LHCN-M2 (cell line): ENCODE data around the gene NUDT8. TPM values are rescaled to one million over a fixed set of nuclear protein-coding genes. Genes with fewer than 3 reads are reported as not detected.
"Not testable (repeated sequence)": the region's sequence is repeated elsewhere in the genome, so short reads cannot be mapped to it uniquely, and the experiment has no call there.

Experiments
- DNase-seq: peaks from one replicate; pipeline ENCODE4 v3.0.0-alpha.2; 2012; ENCODE audit warnings: low read depth
- total RNA-seq: library from RNA; depleted of rRNA; stranded (reverse); fragments of >200 nt; gene quantifications from 2 replicates; pipeline ENCODE4 v1.2.3, GENCODE V29; 2014

NUDT8 gene
- total RNA-seq, 1 experiment from 2014 or later: 7.5 TPM

DNA sequence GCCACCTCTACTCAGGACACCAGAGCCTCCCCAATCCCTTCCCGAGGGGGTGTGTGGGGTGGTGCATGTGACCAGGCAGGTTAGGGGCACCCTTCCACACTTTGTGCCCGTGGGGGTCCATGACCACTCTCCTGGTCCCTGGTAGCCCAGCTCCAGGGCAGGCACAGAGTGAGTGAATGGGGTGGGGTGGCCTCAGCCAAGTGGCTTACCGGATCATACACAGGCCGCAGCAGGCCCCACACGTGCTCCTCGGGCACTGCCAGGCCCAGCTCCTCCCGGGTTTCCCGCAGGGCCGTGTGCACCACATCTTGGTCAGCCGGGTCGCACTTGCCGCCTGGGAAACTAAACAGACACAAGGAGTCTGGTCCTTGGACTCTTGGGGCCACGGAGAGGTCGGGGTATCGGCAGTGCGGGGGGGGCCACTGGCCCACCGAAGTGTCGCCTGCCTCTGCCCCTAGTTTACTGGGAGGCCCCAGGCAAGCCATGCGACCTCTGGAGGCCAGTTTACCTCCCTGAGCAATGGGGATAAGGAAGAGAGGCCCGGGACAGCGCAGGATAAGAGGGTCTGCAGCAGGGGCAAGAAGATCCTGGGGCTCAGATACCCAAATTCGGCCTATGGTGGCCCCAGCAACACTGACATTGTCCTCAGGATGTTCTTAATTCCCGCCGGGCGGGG, 889 bp downstream of the NUDT8 start:
- no peak for DNase-seq

DNA sequence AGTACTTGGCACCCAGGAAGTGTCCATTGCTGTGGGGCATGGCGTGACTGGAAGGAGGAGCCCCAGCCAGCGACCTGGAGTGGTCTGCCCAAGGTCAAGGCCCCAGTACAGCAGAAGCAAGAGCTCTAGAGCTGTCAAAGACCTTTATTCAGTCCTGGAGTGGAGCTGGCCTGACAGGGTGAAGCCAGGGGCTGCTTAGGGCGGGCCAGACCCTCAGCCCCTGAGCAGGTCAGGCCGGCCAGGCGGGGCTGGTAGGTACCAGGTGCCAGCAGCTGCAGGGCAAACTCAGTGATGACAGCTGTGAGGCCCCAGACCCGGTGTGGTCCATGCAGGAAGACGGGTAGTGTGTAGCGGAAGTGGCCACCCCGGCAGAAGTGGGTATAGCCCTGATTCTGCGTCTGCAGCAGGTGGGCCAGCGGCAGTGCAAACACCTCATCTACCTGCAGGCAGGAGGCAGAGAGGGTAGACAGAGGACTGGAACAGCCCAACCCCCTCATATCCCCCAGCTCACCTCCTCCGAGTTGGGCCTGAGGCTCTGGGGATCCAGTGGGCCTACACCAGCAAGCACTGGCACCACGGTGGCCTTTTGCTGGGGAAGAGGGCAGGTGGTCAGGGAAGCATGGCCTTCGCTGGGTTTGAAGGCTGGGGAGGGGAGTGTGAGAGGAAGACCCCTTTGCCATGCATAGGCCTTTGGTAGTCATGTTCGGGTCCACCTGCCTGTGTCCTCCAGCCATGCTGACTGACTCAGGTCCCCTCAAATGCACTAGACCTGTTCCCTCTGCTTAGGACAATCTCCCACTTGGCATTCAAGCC, 1.7 kb downstream of the NUDT8 start:
- no peak for DNase-seq

DNA sequence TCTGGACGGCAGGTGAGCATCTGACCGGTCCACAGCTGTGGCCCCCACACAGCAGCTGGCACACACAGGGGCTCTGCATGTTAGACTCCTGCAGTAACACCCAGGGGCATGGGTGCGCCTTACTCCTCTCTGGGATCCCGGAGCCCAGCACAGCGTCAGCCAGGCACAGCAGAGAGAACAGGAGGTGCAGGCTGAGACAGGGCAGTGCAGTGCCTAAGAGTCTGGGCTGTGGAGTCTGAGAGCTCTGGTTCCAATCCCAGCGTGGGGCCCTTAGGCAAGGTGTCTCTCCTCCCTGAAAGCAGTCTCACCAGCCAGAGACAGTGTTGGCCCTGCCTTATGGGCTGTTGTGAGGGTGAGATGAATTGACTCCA, 2.3 kb downstream of the NUDT8 start:
- no peak for DNase-seq

DNA sequence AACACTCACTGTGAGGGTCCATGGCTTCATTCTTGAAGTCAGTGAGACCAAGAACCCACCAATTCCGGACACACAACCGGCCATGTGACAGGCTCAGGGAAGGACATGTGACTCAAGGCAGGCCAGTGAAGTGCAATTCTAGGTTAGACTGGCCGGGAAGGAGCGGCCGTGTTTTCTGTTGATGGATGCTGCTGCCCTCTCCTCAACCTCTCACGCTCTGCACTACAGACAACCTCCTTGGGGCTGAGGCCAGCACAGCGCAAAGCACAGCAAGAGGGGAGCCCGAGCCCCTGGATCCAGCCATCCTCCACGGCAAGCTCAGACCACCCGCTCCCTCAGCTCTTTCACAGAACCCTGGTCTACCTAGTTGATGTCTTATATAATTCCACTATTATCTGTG, 2.8 kb downstream of the NUDT8 start:
- DNase-seq: no peak

DNA sequence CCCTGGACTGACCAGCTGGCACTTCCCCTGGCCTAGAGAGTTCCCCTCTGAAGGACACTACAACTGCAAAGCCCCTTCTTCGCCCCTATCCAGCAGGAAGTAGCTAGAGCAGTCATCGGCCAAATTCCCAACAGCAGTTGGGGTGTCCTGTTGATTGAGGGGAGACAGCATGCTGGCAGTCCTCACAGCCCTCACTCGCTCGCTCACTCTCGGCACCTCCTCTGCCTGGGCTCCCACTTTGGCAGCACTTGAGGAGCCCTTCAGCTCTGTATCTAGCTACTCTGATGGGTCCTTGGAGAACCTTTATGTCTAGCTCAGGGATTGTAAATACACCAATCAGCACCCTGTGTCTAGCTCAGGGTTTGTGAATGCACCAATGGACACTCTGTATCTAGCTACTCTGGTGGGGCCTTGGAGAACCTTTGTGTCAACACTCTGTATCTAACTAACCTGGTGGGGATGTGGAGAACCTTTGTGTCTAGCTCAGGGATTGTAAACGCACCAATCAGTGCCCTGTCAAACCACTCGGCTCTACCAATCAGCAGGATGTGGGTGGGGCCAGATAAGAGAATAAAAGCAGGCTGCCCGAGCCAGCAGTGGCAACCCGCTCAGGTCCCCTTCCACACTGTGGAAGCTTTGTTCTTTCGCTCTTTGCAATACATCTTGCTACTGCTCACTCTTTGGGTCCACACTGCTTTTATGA, 3.5 kb downstream of the NUDT8 start:
- not testable (repeated sequence) for DNase-seq

DNA sequence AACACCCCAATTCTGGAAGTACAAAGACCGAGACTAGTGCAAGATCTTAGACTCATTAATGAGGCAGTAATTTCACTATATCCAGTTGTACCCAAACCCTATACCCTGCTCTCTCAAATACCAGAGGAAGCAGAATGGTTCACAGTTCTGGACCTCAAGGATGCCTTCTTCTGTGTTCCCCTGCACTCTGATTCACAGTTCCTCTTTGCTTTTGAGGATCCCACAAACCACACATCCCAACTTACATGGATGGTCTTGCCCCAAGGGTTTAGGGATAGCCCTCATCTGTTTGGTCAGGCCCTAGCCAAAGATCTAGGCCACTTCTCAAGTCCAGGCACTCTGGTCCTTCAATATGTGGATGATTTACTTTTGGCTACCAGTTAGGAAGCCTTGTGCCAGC, 5.9 kb downstream of the NUDT8 start:
- DNase-seq: not testable (repeated sequence)

DNA sequence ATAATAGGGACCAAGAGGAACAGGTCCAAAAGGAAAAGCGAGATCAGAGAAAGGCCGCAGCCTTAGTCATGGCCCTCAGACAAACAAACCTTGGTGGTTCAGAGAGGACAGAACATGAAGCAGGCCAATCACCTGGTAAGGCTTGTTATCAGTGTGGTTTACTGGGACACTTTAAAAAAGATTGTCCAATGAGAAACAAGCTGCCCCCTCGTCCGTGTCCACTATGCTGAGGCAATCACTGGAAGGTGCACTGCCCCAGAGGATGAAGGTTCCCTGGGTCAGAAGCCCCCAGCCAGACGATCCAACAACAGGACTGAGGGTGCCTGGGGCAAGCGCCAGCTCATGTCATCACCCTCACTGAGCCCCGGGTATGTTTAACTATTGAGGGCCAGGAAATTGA, 6.8 kb downstream of the NUDT8 start:
- not testable (repeated sequence) for DNase-seq

DNA sequence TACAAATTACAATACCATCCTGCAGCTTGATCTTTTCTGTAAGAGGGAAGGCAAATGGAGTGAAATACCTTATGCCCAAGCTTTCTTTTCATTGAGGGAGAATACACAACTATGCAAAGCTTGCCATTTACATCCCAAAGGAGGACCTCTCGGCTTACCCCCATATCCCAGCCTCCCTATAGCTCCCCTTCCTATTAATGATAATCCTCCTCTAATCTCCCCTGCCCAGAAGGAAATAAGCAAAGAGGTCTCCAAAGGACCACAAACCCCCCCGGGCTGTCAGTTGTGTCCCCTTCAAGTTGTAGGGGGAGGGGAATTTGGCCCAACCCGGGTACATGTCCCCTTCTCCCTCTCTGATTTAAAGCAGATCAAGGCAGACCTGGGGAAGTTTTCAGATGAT, 7.8 kb downstream of the NUDT8 start:
- not testable (repeated sequence) for DNase-seq

DNA sequence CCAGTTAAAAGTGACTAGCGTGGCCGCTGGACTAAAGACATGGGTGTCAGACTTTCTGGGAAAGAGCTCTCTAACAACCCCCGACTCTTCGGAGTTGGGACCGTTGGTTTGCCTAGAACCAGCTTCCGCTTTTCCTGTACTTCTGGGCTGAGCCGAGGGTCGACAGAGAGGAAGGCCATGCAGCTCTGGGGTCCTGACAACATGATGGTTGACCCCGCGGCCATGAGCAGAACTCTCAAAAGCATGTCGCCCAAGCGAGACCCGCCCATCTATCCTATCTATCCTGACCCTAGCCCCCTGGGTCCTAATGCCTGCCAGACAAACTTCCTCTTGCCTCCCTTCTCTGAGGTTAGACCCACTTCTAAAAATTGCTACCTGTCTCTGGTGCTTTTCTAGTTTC, 9.1 kb downstream of the NUDT8 start:
- DNase-seq: not testable (repeated sequence)

DNA sequence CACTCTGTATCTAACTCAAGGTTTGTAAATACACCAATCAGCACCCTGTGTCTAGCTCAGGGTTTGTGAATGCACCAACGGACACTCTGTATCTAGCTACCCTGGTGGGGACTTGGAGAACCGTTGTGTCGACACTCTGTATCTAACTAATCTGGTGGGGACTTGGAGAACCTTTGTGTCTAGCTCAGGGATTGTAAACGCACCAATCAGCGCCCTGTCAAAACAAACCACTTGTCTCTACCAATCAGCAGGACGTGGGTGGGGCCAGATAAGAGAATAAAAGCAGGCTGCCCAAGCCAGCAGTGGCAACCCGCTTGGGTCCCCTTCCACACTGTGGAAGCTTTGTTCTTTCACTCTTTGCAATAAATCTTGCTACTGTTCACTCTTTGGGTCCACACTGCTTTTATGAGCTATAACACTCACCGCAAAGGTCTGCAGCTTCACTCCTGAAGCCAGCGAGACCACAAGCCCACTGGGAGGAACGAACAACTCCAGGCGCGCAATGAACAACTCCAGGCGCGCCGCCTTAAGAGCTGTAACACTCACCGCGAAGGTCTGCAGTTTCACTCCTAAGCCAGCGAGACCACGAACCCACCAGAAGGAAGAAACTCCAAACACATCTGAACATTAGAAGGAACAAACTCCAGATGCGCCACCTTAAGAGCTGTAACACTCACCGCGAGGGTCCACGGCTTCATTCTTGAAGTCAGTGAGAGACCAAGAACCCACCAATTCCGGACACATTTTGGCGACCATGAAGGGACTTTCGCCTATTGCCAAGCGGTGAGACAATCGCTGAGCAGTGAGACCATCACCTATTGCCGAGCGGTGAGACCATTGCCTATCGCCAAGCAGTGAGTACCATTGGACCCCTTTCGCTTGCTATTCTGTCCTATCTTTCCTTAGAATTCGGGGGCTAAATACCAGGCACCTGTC, 9.8 kb downstream of the NUDT8 start:
- not testable (repeated sequence) for DNase-seq

DNA sequence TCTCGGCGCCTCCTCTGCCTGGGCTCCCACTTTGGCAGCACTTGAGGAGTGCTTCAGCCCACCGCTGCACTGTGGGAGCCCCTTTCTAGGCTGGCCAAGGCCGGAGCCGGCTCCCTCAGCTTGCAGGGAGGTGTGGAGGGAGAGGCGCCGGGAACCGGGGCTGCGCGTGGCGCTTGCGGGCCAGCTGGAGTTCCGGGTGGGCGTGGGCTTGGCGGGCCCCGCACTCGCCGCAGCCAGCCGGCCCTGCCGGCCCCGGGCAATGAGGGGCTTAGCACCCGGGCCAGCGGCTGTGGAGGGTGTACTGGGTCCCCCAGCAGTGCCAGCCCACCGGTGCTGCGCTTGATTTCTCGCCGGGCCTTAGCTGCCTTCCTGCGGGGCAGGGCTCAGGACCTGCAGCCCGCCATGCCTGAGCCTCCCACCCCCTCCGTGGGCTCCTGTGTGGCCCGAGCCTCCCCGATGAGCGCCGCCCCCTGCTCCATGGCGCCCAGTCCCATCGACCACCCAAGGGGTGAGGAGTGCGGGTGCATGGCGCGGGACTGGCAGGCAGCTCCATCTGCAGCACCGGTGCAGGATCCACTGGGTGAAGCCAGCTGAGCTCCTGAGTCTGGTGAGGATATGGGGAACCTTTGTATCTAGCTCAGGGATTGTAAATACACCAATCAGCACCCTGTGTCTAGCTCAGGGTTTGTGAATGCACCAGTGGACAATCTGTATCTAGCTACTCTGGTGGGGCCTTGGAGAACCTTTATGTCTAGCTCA, 10.7 kb downstream of the NUDT8 start:
- not testable (repeated sequence) for DNase-seq

DNA sequence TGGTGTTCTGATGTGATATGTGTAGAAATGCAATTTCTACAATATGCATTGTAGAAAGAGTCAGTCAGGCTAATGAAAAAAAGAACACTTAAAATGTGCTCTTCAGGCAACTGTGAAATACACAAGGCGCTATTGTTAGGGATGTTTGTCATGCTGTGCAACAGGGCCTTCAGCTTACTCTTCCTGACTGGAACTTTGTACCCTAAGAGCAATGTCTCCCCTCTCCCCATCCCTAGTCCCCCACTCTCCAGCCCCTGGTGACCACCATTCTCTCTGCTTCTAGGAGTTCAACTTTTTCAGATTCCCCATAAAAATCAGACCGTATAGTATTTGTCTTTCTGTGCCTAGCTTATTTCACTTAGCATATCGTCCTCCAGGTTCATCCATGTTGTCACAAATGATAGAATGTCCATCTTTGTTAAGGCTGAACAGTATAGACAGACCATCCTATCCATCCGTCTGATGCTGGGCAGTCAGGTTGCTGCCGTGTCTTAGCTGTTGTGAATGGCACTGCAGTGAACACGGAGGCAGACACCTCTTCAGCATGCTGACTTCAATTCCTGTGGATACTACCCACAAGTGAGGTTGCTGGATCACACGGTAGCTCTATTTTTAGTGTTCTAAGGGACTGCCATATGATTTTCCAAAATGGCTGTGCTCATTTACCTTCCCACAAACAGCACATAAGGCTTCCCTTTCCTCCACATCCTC, 12.3 kb downstream of the NUDT8 start:
- DNase-seq: no peak

DNA sequence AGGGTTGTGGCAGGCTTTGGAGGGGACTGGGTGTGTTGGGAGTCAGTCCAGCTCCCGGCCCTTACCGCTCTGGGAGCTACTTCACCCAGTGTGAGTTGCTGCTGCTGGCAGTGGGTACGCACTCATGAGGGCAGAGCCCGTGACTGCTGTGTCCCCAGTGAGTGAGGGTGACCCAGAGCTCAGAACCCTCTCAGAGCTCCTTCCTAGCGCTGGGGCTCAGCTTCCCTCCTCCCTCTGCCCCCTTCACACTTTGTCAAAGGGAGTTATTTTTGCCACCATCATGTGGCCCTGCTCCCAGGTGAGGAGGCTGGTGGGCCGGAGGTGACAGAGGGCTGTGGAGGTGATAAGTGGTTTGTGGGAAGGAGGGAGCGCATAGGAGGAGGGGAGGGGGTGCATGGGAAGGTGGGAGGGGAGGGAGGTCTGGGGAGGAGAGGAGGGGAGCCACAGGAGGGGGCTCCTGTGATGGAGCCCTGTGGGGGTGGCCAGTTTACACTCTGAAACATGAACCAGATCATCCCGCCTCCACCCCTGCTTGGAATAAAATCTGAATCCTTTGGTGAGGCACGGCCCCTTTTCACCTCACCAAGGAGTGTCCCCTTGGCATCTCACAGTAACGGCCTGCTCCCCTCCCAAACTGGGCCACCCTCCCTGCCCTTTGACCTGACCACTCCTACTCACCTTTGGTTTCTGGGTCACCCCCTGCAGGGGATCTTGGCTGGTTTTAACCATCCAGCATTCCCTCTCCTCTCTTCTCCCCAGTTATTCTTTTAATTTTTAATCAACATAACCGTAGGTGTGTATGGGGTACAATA, 13.1 kb downstream of the NUDT8 start:
- DNase-seq: no peak

DNA sequence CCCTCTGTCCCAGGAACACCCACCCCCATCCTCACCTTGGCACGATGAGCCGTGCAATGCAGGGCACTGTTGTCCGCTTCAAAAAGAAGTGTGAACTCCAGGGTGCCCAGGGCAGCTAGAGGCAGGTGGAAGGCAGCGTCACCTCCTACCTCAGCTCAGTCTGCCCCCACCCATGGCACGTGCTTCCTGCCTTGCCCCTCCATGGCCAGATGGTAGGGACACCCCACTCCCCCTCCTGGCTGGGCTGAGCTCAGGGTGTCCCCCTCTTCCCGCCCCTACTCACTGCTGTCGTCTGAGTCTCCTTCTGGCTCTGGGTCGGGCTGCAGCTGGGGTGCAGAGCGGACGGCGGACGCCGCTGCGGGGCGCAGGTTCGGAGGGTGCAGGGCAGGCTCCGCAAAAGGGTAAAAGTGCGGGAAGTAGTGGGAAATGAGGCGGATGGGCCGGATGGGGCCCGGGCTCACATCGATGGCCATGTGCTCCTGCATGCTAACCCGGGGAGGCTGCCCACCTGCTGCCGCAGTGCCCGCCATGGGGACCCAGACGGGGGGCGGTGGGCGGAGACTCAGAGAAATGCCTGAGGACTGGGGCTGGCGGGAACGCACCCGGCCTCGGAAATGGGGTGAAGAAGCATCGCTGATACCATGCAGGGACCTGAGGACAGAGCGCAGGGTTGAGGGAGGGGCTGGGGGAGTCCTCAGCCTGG, 13.9 kb downstream of the NUDT8 start:
- no peak for DNase-seq

DNA sequence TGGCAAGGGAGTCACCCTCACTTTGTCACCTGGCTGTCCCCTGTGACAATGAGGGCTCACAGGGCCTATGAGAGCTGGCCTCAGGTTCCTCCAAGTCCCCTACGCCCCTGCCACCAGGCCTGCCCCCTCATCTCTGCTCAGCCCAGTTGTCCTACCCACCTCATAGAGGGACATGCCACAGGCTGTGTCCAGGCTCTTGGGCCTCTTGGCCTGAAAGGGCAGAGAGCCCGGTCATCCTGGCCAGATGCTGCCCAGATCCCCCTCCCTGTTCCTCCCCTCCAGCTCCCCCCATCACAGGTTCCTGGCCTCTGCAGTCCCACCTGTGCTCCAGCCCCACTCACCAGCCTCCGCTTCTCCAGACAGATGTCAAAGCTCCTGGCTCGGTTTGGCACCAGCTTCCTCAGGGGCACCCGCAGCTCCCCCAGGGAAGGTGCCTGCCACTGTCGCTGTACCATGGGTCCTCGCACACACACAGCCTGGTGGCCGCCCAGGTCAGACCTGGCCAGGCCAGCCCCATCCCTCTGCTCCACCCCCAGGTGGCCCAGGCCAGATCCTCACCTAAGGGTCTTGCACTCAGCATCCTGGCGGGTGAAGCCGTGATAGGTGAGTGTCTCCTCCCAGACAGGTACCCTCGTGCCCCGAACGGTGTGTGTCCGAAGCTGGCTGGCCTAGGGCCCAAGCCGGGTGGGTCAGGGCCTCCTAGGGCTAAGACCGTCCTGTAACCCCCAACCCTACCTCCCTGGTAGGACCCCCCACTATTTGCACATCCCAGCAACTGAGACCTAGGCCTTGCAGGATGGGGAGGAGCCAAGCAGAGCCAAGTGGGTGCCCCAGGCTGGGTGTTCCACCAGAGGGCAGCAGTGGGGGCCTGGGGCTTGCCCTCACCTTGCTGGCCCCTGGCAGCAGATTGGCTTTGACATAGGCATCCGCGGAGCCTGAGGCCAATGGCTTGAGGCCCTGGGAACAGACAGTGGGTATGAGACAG, 14.7 kb downstream of the NUDT8 start:
- peak; percentile 11 for DNase-seq

DNA sequence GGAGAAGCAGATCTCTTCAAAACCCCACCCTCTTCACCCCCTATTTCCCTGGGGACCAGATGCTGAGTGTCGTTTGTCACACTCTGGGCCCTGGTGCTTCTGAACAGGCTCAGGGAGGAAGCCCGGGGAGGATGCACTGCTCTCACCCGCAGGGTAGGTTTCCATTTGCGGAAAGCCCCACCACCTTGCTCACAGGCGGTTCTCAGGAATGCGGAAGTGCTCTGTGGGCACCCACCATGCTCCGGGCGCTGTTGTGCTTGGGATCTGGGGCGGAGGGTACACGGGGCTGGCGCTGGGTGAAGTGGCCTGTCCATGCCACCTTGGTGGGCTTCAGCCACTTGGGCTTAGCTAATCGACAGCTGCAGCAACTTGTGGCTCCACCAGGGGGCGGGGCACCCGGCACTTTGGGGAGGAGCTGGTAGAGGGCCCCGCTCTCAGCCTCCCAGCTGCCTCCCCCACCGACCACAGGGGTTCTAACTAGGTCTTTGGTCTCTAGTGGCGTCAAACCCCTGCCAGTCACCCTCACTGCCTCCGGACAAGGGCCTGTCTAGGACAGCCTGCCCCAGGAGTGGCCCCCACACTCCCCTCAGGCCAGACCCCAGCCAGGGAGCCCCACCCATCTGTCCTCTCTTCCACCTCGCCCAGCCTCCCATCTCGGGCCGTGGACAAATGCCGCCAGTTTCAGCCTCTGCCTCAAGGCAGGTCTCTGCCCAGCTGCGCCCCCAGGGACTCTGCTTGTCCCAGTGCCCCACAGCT, 15.6 kb downstream of the NUDT8 start:
- peak; percentile 29 for DNase-seq
